ENCODE data around the gene TRIM73.
"Not testable (repeated sequence)": the region's sequence is repeated elsewhere in the genome, so short reads cannot be mapped to it uniquely, and the experiment has no call there.

GRCh38 chr7:75359542-75359848 lies 35.9 kb upstream of the TRIM73 start:
- TF ChIP-seq, protein P1, sequence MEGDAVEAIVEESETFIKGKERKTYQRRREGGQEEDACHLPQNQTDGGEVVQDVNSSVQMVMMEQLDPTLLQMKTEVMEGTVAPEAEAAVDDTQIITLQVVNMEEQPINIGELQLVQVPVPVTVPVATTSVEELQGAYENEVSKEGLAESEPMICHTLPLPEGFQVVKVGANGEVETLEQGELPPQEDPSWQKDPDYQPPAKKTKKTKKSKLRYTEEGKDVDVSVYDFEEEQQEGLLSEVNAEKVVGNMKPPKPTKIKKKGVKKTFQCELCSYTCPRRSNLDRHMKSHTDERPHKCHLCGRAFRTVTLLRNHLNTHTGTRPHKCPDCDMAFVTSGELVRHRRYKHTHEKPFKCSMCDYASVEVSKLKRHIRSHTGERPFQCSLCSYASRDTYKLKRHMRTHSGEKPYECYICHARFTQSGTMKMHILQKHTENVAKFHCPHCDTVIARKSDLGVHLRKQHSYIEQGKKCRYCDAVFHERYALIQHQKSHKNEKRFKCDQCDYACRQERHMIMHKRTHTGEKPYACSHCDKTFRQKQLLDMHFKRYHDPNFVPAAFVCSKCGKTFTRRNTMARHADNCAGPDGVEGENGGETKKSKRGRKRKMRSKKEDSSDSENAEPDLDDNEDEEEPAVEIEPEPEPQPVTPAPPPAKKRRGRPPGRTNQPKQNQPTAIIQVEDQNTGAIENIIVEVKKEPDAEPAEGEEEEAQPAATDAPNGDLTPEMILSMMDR (IDR thresholded peaks at IDR 0.05; ENCODE audit: low read depth, low read length), result not testable (repeated sequence)
- not testable (repeated sequence) for TF ChIP-seq EZH2phosphoT487 (IDR thresholded peaks at IDR 0.05; ENCODE audit: low read depth)

All from OCI-LY3 (cell line).